DLD1 (cell line): ENCODE results near the gene ZNF20.
"Not testable (repeated sequence)": the region's sequence is repeated elsewhere in the genome, so short reads cannot be mapped to it uniquely, and the experiment has no call there.

Experiments used
- in situ Hi-C: cut with HindIII; loops from 2 replicates; pipeline ENCODE4 v1.10.0; 2017; ENCODE audit warnings: low sequenced_read_pairs

The ZNF20 gene

GRCh38 chr19:12117201-12117970 lies 22.8 kb downstream of the ZNF20 start:
- in situ Hi-C loops: no loop called here

DNA sequence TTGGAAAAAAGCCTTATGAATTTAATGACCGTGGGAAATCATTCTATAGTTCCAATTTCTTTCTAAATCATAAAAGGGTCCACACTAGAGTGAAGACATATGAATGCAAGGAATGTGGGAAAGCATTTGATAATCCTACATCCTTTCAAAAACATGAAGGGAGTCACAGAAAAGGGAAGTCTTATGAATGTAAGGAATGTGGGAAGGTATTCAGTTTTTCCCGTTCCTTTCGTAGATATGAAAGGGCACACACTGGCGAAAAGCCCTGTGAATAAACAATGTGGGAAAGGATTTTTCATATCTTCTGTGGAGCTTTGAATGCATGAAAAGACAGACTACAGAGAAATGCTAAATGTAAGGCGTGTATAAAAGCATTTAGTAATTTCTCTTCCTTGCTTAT lies 27.0 kb downstream of the ZNF20 start:
- in situ Hi-C loops: no loop called here

GRCh38 chr19:12112701-12113100 lies 27.4 kb downstream of the ZNF20 start:
- in situ Hi-C loops: no loop called here

GRCh38 chr19:12111943-12112637 lies 28.1 kb downstream of the ZNF20 start:
- in situ Hi-C loops: no loop called here

- in situ Hi-C loops: no loop called here
Measured at GRCh38 chr19:12111176-12111575, 29.0 kb downstream of the ZNF20 start.

DNA sequence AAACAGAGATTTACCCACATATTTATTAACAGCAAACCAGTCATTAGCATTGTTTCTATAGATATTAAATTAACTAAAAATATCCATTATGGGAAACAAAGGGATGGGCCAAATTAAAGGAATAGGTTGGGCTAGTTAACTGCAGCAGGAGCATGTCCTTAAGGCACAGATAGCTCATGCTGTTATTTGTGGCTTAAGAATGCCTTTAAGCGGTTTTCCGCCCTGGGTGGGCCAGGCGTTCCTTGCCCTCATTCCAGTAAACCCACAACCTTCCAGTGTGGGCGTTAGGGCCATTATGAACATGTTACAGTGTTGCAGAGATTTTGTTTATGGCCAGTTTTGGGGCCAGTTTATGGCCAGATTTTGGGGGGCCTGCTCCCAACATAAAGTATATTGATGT lies 36.2 kb downstream of the ZNF20 start:
- in situ Hi-C loops: not testable (repeated sequence)

GRCh38 chr19:12098040-12098439 lies 42.1 kb downstream of the ZNF20 start:
- in situ Hi-C loops: no loop called here

- in situ Hi-C loops: no loop called here
Measured at GRCh38 chr19:12095111-12095790, 44.9 kb downstream of the ZNF20 start.

- in situ Hi-C loops: no loop called here
Measured at GRCh38 chr19:12093777-12094176, 46.4 kb downstream of the ZNF20 start.

- in situ Hi-C loops: no loop called here
Measured at GRCh38 chr19:12092956-12093355, 47.2 kb downstream of the ZNF20 start.

- in situ Hi-C loops: no loop called here
Measured at GRCh38 chr19:12092065-12092867, 47.9 kb downstream of the ZNF20 start.

DNA sequence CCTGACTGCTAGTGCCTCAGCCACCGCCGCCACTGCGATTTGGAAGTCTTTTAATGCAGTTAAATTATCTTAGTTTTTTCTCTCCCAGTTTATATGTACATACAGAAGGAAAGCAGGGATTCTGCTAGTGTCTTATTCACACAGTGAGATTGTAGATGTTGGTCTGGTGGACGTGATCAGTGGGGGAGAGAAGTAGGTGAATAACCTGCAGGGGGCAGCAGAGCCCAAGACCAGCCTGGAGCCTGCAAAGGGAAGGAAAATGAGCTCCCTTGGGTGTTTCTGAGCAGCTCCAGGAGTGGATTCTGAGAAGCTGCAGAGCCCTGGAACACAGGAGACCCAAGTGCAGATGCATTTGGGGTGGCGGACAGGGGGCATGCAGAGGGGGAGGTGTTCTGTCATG lies 49.3 kb downstream of the ZNF20 start:
- in situ Hi-C loops: no loop called here

DNA sequence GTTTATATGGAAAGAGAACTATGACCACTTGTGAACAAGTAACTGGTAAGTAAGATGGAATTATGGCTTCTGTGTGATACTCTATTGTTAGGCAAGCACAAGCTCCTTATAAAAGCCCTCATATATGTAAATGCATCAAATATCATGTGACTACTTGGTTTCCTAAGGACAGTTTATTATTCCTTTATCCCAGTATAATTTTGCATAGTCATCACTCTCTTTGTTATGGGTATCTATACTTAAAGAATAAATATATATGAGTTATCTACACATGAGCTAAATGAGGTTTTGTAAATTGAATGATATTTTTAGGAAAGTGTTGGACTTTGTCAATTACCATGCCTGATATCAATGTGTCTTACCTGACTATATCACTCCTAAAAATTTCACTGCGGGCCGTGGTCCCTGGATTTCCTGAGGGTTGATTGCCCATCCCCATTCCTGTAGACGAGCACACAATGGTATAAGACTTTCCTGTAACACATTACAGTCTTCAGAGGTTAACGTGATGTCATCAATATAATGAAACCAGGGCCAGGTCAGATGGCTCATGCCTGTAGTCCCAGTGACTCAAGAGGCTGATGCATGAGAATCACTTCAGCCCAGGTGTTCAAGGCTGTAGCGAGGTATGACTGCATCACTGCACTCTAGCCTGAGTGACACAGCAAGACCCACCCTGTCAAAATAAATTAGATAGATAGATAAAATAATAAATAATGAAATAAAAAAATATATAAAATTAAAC lies 54.9 kb downstream of the ZNF20 start:
- in situ Hi-C loops: no loop called here

DNA sequence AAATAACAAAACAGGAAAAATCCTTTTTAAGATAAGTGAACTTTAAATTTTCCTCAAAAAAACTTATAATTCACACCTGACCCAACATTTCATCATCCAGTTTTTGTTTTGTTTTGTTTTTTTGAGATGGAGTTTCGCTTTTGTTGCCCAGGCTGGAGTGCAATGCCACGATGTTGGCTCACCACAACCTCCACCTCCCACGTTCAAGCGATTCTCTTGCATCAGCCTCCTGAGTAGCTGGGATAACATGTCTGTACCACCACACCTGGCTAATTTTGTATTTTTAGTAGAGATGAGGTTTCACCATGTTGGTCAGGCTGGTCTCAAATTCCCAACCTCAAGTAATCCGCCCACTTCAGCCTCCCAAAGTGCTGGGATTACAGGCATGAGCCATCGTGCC lies 56.8 kb downstream of the ZNF20 start:
- in situ Hi-C loops: not testable (repeated sequence)
